CD4-positive, alpha-beta T cell treated with Interleukin-4 for 1 hour (primary cell): ENCODE measurements around the gene KASH5.

Experiments used
- DNase-seq, 2 donors: peaks; one replicate each; pipeline ENCODE4 v3.0.0-alpha.2; 2020 to 2022

The KASH5 gene

GRCh38 chr19:49387936-49388372 is at the start of gene KASH5:
TSS of gene KASH5 (plus strand) at chr19:49388249. CDS start at chr19:49390884, 2,635 bp downstream.
- peak; percentile 91 to 92 for DNase-seq

- DNase-seq: peak in 1 of 2 donors; percentile 47
These were observed 49.3 kb upstream of the KASH5 start for GRCh38 chr19:49338691-49339300.

- DNase-seq: no peak
These were observed 48.6 kb upstream of the KASH5 start for GRCh38 chr19:49339301-49340068.

GRCh38 chr19:49340069-49340864 is 47.8 kb upstream of the KASH5 start:
- peak; percentile 24 to 92 for DNase-seq

- no peak for DNase-seq
These were observed 47.0 kb upstream of the KASH5 start for GRCh38 chr19:49340865-49341718.

- no peak for DNase-seq
These were observed 45.7 kb upstream of the KASH5 start for GRCh38 chr19:49342291-49342721.

GRCh38 chr19:49343123-49343522 is 44.9 kb upstream of the KASH5 start:
- DNase-seq: no peak

- DNase-seq: no peak
These were observed 43.3 kb upstream of the KASH5 start for GRCh38 chr19:49344505-49345423.

GRCh38 chr19:49347191-49347590 is 40.9 kb upstream of the KASH5 start:
- no peak for DNase-seq

- DNase-seq: peak; percentile 30 to 38
These were observed 40.2 kb upstream of the KASH5 start for GRCh38 chr19:49347835-49348234.

- DNase-seq: no peak
These were observed 39.5 kb upstream of the KASH5 start for GRCh38 chr19:49348305-49349189.

- DNase-seq: no peak
These were observed 38.5 kb upstream of the KASH5 start for GRCh38 chr19:49349567-49349966.

GRCh38 chr19:49355909-49356353 is 32.1 kb upstream of the KASH5 start:
- DNase-seq: no peak

- no peak for DNase-seq
These were observed 31.7 kb upstream of the KASH5 start for GRCh38 chr19:49356382-49356781.

- no peak for DNase-seq
These were observed 30.9 kb upstream of the KASH5 start for GRCh38 chr19:49357186-49357585.

- no peak for DNase-seq
These were observed 27.9 kb upstream of the KASH5 start for GRCh38 chr19:49359851-49360820.

- DNase-seq: no peak
These were observed 26.5 kb upstream of the KASH5 start for GRCh38 chr19:49361438-49362047.
